Measurements from ENCODE around the gene RSU1. TPM values are rescaled to one million over a fixed set of nuclear protein-coding genes. Genes with fewer than 3 reads are reported as not detected.

The RSU1 gene
- total RNA-seq, 1 experiment from 2014 or later, result 54.4 TPM

GRCh38 chr10:16713290-16713689 is 103.9 kb downstream of the RSU1 start:
- Mint-ChIP-seq H3K36me3 (ENCODE audit: insufficient read depth, unreplicated experiment) (no peaks in the 10 kb centered on the region), H3K27me3 (ENCODE audit: insufficient read depth, unreplicated experiment) (no peaks in the 10 kb centered on the region), H3K27ac (ENCODE audit: low read depth, unreplicated experiment) (no peak overlapping the region), H3K9me3 (ENCODE audit: unreplicated experiment) (peaks cover 21% of the 10 kb centered on the region), H3K4me3 (ENCODE audit: unreplicated experiment) (no peak overlapping the region), H3K4me1 (ENCODE audit: insufficient read depth, unreplicated experiment) (no peaks in the 10 kb centered on the region)
- POLR2A ChIA-PET, result no interaction called here
- intact Hi-C loops (cut with micrococcal nuclease), result no loop called here
- CTCF ChIA-PET, result interaction anchor here (0.5 kb wide), 1 partner anchor 987 kb away, joined by 3 read pairs; no protein-coding TSS in a partner anchor
- TF ChIP-seq CTCF (IDR thresholded peaks at IDR 0.05; ENCODE audit: unreplicated experiment), result no peak
- DNase-seq (ENCODE audit: unreplicated experiment), result no peak
- no TSS peak for BruUV-seq (replicated peaks)

GRCh38 chr10:16712883-16713282 is 104.3 kb downstream of the RSU1 start:
- no peak for TF ChIP-seq CTCF (IDR thresholded peaks at IDR 0.05; ENCODE audit: unreplicated experiment)
- Mint-ChIP-seq H3K4me3 (ENCODE audit: unreplicated experiment) (no peak overlapping the region), H3K4me1 (ENCODE audit: insufficient read depth, unreplicated experiment) (no peaks in the 10 kb centered on the region), H3K27me3 (ENCODE audit: insufficient read depth, unreplicated experiment) (no peaks in the 10 kb centered on the region), H3K27ac (ENCODE audit: low read depth, unreplicated experiment) (no peak overlapping the region), H3K36me3 (ENCODE audit: insufficient read depth, unreplicated experiment) (no peaks in the 10 kb centered on the region), H3K9me3 (ENCODE audit: unreplicated experiment) (peaks cover 21% of the 10 kb centered on the region)
- no peak for DNase-seq (ENCODE audit: unreplicated experiment)
- intact Hi-C loops (cut with micrococcal nuclease), result no loop called here
- POLR2A ChIA-PET, result no interaction called here
- no TSS peak for BruUV-seq (replicated peaks)
- CTCF ChIA-PET, result no interaction called here

- no peaks in the 10 kb centered on the region for H3K9me3 Mint-ChIP-seq (ENCODE audit: unreplicated experiment)
- CTCF ChIA-PET, result interaction anchor here (0.8 kb wide), 1 partner anchor 77 kb away, joined by 3 read pairs; no protein-coding TSS in a partner anchor
- H3K4me3 Mint-ChIP-seq (ENCODE audit: unreplicated experiment), result no peak overlapping the region
- no peak for TF ChIP-seq CTCF (IDR thresholded peaks at IDR 0.05; ENCODE audit: unreplicated experiment)
- H3K27ac Mint-ChIP-seq (ENCODE audit: low read depth, unreplicated experiment), result no peak overlapping the region
- intact Hi-C loops (cut with micrococcal nuclease), result no loop called here
- DNase-seq (ENCODE audit: unreplicated experiment), result no peak
- no peaks in the 10 kb centered on the region for H3K36me3 Mint-ChIP-seq (ENCODE audit: insufficient read depth, unreplicated experiment)
- H3K4me1 Mint-ChIP-seq (ENCODE audit: insufficient read depth, unreplicated experiment), result no peaks in the 10 kb centered on the region
- no peaks in the 10 kb centered on the region for H3K27me3 Mint-ChIP-seq (ENCODE audit: insufficient read depth, unreplicated experiment)
- no TSS peak for BruUV-seq (replicated peaks)
- POLR2A ChIA-PET, result no interaction called here
These were observed 116.9 kb downstream of the RSU1 start for GRCh38 chr10:16700331-16700730.

- Mint-ChIP-seq H3K4me3 (ENCODE audit: unreplicated experiment) (no peak overlapping the region), H3K4me1 (ENCODE audit: insufficient read depth, unreplicated experiment) (no peaks in the 10 kb centered on the region), H3K9me3 (ENCODE audit: unreplicated experiment) (no peaks in the 10 kb centered on the region), H3K27me3 (ENCODE audit: insufficient read depth, unreplicated experiment) (no peaks in the 10 kb centered on the region), H3K36me3 (ENCODE audit: insufficient read depth, unreplicated experiment) (no peaks in the 10 kb centered on the region), H3K27ac (ENCODE audit: low read depth, unreplicated experiment) (no peak overlapping the region)
- intact Hi-C loops (cut with micrococcal nuclease), result no loop called here
- BruUV-seq (replicated peaks), result no TSS peak
- CTCF ChIA-PET, result interaction anchor here (0.8 kb wide), 1 partner anchor 78 kb away, joined by 3 read pairs; no protein-coding TSS in a partner anchor
- no peak for DNase-seq (ENCODE audit: unreplicated experiment)
- no peak for TF ChIP-seq CTCF (IDR thresholded peaks at IDR 0.05; ENCODE audit: unreplicated experiment)
- POLR2A ChIA-PET, result no interaction called here
These were observed 117.7 kb downstream of the RSU1 start for GRCh38 chr10:16699435-16700057.
